Islet precursor cell (in vitro differentiated cells): ENCODE data around the gene HSPB1.
"Not testable (repeated sequence)": the region's sequence is repeated elsewhere in the genome, so short reads cannot be mapped to it uniquely, and the experiment has no call there.

Experiments
- DNase-seq: peaks from one replicate; pipeline ENCODE4 v3.0.0-alpha.2; 2018

HSPB1 gene

GRCh38 chr7:76309341-76310101 is 7.0 kb downstream of the HSPB1 start:
- DNase-seq: not testable (repeated sequence)

DNA sequence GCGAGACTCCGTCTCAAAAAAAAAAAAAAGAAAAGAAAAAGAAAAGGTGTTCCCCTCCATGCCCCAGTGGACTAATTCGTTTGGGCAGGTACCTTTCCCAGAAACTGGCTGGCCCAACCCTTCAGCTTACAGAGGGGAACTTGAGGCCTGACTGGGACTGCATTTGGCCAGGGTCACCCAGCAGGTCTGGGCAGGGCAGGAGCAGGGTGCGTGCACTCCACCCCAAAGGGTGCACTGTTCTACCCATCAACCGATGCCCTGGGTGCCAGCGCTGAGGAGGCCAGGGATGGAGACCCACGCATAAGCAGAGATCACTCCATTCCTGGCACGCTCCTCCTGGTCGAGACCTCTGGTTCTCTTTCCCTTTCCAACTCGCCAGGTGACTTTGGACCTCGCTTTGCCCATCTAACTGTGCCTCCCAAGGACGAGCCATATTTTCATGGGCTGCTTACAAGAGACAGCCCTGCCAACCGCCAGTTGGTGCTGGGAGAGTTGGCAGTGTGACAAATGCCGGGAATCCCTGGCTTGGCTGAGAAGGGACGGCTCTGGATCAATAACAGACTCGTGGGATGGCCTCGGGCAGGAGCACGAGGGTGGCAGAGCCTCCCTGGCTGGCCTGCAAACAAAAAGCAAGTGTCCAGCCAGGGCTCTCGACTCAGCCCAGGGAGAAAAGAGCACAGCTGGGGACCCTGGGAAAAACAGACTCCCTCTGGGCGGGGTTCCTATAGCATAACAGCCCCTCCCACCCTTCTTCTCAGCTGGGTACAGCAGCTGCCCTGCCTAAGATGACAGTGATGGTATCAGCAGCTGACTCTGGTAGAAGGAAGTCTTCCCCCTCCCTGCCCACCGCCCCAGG is 7.9 kb downstream of the HSPB1 start:
- peak; percentile 74 for DNase-seq

GRCh38 chr7:76311838-76312237 is 9.4 kb downstream of the HSPB1 start:
- DNase-seq: not testable (repeated sequence)

GRCh38 chr7:76314042-76314721 is 11.7 kb downstream of the HSPB1 start:
- DNase-seq: peak; percentile 98

GRCh38 chr7:76314740-76315139 is 12.3 kb downstream of the HSPB1 start:
- DNase-seq: not testable (repeated sequence)

- no peak for DNase-seq
Measured at GRCh38 chr7:76315364-76315763, 12.9 kb downstream of the HSPB1 start.

GRCh38 chr7:76316984-76317781 is 14.7 kb downstream of the HSPB1 start:
- no peak for DNase-seq

DNA sequence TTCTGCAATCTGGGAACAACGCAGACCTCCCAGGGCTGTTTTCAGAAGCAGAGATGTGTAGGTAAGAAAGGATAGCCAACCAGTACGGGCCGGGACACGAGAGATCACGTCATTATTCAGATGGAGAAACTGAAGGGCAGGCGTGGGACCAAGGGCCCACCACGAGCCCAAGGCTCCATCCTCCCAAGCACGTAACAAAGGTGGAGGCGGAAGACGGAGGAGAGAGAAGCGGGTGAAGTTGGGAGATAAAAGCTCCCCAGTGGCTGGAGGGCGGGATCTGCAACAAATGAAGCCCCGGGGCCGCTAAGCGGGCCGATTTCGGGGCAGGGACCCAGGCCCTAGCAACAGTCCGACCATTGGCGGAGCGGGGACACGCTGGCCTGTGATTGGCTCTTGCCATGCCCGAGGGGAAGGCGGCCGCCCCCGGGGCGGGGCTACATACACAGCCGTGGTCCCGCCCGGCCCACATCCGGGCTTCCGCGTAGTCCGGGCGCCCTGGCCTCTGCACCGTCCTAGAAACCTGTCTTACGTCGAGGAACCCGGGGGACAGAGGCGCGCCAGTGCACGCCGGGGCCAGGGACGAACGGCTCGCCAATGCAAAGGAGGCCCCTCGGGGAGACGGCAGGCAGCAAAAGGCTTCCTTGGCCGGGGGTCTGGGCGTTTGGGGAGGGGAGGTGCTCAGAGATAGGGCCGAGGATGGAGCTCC is 15.5 kb downstream of the HSPB1 start:
- DNase-seq: peak; percentile 99

DNA sequence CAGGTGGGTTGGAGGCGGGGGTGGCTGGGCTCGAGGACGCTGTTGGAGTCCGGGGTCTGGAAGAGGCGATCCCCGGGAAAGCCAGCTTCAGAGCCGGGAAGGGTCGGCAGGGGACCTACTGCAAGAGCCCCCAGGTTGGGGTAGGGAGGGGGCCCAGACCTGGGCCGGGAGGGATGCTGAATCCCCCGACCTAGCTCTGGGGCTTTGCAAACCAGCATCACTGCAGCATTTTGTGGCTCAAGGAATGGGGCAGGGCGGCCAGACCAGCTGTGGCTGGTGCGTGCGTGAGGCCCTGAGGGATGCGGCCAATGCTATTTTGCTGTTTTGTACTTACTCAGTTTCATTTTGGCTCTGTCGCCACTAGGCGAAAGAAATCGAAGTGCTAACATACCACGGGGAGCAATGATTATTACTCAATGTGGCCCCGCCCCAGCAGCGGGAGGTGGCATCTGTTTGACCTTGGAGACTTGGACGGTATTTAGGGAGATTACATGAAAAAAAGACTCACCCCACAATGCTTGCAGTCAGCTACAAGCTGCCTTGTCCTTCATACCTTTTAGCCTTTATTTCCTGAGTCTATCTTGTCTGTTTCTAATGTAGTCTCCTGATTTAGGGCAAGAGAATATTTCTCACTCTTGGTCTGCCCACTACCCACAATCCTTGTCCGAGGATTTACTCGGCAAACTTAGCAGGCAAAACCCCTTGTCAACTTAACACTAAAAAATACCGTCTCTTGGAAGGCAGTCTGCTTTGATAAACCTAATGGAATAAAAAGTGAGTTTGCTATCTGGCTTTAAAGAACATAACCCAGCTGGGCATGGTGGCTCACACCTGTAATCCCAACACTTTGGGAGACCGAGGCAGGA is 16.2 kb downstream of the HSPB1 start:
- peak; percentile 87 for DNase-seq

DNA sequence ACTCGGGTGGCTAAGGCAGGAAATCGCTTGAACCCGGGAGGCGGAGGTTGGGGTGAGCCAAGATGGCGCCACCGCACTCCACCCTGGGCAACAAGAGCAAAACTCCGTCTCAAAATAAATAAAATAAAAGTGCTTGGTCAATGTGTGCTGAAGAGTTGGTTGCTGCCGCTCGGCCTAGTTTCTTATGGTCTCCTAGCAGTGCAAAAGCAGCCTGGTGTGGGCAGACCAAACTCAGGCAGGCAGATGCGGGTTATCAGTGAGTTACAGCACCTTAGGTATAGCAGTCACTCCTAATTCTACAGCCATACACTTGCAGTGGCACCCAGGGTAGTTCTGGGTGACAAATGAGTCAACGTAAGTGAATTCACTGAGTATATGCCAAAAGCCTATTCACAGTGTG is 22.6 kb downstream of the HSPB1 start:
- DNase-seq: no peak

- DNase-seq: no peak
Measured at GRCh38 chr7:76325811-76326210, 23.3 kb downstream of the HSPB1 start.

GRCh38 chr7:76326646-76327233 is 24.3 kb downstream of the HSPB1 start:
- no peak for DNase-seq

- DNase-seq: no peak
Measured at GRCh38 chr7:76327610-76328009, 25.1 kb downstream of the HSPB1 start.

- no peak for DNase-seq
Measured at GRCh38 chr7:76328389-76328788, 25.9 kb downstream of the HSPB1 start.

DNA sequence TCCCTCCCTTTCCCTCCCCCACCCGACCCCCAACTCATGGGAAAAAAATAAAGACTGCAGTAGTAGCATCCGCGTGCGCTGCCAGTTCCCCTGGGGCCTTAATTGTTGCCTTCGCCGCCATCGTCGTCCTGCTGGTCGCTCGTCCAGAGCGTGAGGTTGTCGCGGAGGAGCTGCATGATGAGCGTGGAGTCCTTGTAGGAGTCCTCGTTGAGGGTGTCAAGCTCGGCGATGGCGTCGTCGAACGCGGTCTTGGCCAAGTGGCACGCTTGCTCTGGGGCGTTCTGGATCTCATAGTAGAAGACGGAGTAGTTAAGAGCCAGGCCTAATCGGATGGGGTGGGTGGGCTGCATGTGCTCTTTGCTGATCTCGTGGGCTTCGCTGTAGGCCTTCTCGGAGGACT is 27.0 kb downstream of the HSPB1 start:
- no peak for DNase-seq

DNA sequence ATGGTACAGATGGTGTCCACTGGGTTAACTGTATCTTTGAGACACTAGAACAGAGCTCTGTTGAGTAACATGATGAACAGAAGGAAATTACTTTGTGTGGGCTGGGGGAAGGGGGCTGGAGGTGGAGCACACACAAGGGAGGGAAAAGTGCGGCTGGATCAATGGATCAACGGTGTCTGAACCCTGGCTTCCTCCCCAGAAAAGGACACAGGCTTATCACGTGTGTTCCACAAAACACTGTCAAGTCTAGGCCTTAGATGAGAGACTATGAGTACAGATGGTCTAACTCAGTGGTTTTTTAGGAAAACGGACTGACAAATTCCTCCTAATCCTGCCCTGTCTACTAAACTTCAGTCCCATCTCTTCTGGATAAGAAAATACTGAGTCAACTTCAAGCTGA is 27.8 kb downstream of the HSPB1 start:
- DNase-seq: no peak

DNA sequence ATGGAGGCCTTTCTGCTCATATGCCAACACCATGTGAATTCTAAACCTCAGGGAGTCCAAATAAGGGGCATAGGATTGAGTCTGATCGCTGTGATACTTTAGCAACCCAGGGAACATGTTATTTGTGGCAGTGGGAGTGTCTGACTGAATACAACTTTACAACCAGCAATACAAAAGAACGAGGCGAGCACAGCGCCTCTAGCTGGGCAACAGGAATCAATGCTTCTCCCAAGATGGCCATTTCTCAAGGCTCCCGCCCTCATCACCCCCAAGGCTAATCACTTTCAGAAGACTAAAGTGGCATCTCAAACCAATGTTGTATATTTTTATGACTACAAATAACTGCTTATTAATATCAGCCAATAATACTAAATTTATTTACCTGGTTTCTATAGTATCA is 28.2 kb downstream of the HSPB1 start:
- DNase-seq: no peak

GRCh38 chr7:76332078-76332477 is 29.6 kb downstream of the HSPB1 start:
- DNase-seq: no peak

- no peak for DNase-seq
Measured at GRCh38 chr7:76333511-76334101, 31.1 kb downstream of the HSPB1 start.

DNA sequence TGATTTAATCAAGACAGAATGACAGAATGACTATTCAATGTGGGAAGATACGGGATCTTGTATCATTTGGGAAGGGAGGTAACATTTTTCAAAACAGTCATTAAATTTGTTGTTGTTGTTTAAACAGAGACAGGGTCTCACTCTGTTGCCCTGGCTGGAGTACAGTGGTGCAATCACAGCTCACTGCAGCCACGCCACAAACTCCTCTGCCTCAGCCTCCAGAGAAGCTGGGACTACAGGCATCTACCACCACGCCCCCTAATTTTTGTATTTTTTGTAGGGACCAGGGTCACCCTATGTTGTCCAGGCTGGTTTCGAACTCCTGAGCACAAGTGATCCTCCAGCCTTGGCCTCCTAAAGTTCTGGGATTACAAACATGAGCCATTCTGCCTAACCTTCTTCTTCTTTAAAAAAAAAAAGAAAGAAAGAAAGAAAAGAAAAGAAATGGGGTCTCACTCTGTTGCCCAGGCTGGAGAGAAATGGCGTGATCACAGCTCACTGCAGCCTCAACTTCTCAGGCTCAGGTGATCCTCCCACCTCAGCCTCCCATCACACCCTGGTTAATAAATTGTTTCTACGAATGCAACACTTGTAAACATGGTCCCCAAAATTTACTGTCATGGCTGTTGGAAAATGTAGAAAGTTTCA is 32.0 kb downstream of the HSPB1 start:
- no peak for DNase-seq
